Aorta (tissue), 5 donors: ENCODE results near the gene XIRP2. TPM values are rescaled to one million over a fixed set of nuclear protein-coding genes. Genes with fewer than 3 reads are reported as not detected.

ENCODE experiments used
- ATAC-seq: fragments of 200-7000 bp; cut with Tn5 transposase; one replicate; pipeline ENCODE4 v1.9.1; 2022; ENCODE audit warnings: moderate library complexity; ENCODE audit not compliant: low FRiP score
- DNase-seq, 2 donors: peaks; one replicate each; pipeline ENCODE4 v3.0.0-alpha.2; 2020
- H3K27ac ChIP-seq, 2 donors: one replicate each; pipeline ENCODE4 v1.5.1; 2013; ENCODE audit warnings: low read length in 2 of 2, mild to moderate bottlenecking in 2 of 2, moderate library complexity in 2 of 2, control low read depth in 1 of 2, inconsistent platforms in 1 of 2, low read depth in 1 of 2
- H3K27me3 ChIP-seq, 2 donors: one replicate each; pipeline ENCODE4 v1.6.1; 2013; ENCODE audit warnings: control low read depth in 1 of 2, low read length in 1 of 2, mild to moderate bottlenecking in 1 of 2, moderate library complexity in 1 of 2; ENCODE audit not compliant: insufficient read depth in 2 of 2, control insufficient read depth in 1 of 2
- H3K36me3 ChIP-seq, 2 donors: one replicate each; pipeline ENCODE4 v1.6.1; 2013; ENCODE audit warnings: control low read depth in 1 of 2, low read length in 1 of 2, mild to moderate bottlenecking in 1 of 2; ENCODE audit not compliant: insufficient read depth in 2 of 2, control insufficient read depth in 1 of 2
- H3K4me1 ChIP-seq, 2 donors: one replicate each; pipeline ENCODE4 v1.6.1; 2013; ENCODE audit warnings: low read length in 2 of 2, control low read depth in 1 of 2, mild to moderate bottlenecking in 1 of 2, moderate library complexity in 1 of 2; ENCODE audit not compliant: insufficient read depth in 2 of 2, control insufficient read depth in 1 of 2
- H3K4me3 ChIP-seq, 2 donors: one replicate each; pipeline ENCODE4 v1.5.1; 2013; ENCODE audit warnings: low read length in 2 of 2, control low read depth in 1 of 2, mild to moderate bottlenecking in 1 of 2
- H3K9me3 ChIP-seq: one replicate; pipeline ENCODE4 v1.6.1; 2013; ENCODE audit warnings: mild to moderate bottlenecking, low read length; ENCODE audit not compliant: control insufficient read depth
- WGBS, 2 donors: extraction: QIAGEN DNeasy Blood & Tissue Kit; methylation state at CpG; one replicate each; pipeline ENCODE4 v1.1.7; 2013; 5-methylcytosine and 5-hydroxymethylcytosine counted together
- intact Hi-C, 2 donors: fragments of 100-400 bp; cut with DNase I; formaldehyde crosslinking; loops; one replicate each; pipeline versions ENCODE4 v1.14.2 to v1.15.0; 2022
- polyA plus RNA-seq, 2 donors: library from polyadenylated mRNA; stranded (reverse); fragments of 200-250 nt; gene quantifications; one replicate each; pipeline ENCODE4 v1.2.3, GENCODE V29; 2013
- total RNA-seq, 2 donors: library from RNA; stranded (reverse); fragmentation: NEBNext Ultra II Directional; extraction: Animal tissue kit (Norgen Biotek cat#: 25700); gene quantifications; one replicate each; pipeline ENCODE4 v1.2.1, GENCODE V29; 2021
- donor health status: healthy with polysubstance abuse.
- donor health status: Bipolar disorder and iron deficiency.
- donor health status: DM: no; HTN: no; CAD: no.
- donor health status: DM: no; HTN: no; CAD: no.
- donor health status: DM: yes; HTN: yes; CAD: no.

The XIRP2 gene
- total and polyA plus RNA-seq, 4 donors, result 0.15 to 3.8 (median 0.24) TPM

- Histone ChIP-seq H3K27ac (no peak overlapping the region), H3K9me3 (no peaks in the 10 kb centered on the region), H3K4me3 (no peak overlapping the region), H3K36me3 (no peaks in the 10 kb centered on the region), H3K4me1 (no peaks in the 10 kb centered on the region), H3K27me3 (no peaks in the 10 kb centered on the region)
- ATAC-seq, result no peak
- intact Hi-C loops, result no loop called here
- no peak for DNase-seq
- WGBS, 2 donors, result 4 to 7% methylated on average over 2 of the region's 2 CpGs
Observed at GRCh38 chr2:166891727-166892126, 3.4 kb downstream of the XIRP2 start.

- intact Hi-C loops, result no loop called here
- no peak overlapping the region for H3K4me3 ChIP-seq
- H3K27ac ChIP-seq, result no peak overlapping the region
- H3K36me3 ChIP-seq, result no peaks in the 10 kb centered on the region
- no peaks in the 10 kb centered on the region for H3K9me3 ChIP-seq
- H3K4me1 ChIP-seq, result no peaks in the 10 kb centered on the region
- ATAC-seq (no peak), DNase-seq (no peak)
- no peaks in the 10 kb centered on the region for H3K27me3 ChIP-seq
Observed at GRCh38 chr2:166892397-166892796, 4.1 kb downstream of the XIRP2 start.

GRCh38 chr2:166895243-166895642 lies 7.0 kb downstream of the XIRP2 start:
- intact Hi-C loops, result no loop called here
- Histone ChIP-seq H3K27me3 (no peaks in the 10 kb centered on the region), H3K4me1 (no peaks in the 10 kb centered on the region), H3K27ac (no peak overlapping the region), H3K36me3 (no peaks in the 10 kb centered on the region), H3K9me3 (no peaks in the 10 kb centered on the region), H3K4me3 (no peak overlapping the region)
- DNase-seq, result no peak
- no peak for ATAC-seq
- 48 to 55% methylated on average over 2 of the region's 2 CpGs for WGBS, 2 donors

GRCh38 chr2:166897666-166898065 lies 9.4 kb downstream of the XIRP2 start:
- DNase-seq, result no peak
- Histone ChIP-seq H3K27ac (no peak overlapping the region), H3K36me3 (no peaks in the 10 kb centered on the region), H3K4me1 (no peaks in the 10 kb centered on the region), H3K9me3 (no peaks in the 10 kb centered on the region), H3K27me3 (no peaks in the 10 kb centered on the region), H3K4me3 (no peak overlapping the region)
- intact Hi-C loops, result no loop called here
- ATAC-seq, result no peak

GRCh38 chr2:166899676-166900075 lies 11.4 kb downstream of the XIRP2 start:
- ATAC-seq (no peak), DNase-seq (no peak)
- Histone ChIP-seq H3K36me3 (no peaks in the 10 kb centered on the region), H3K27me3 (no peaks in the 10 kb centered on the region), H3K27ac (no peak overlapping the region), H3K4me1 (no peaks in the 10 kb centered on the region), H3K9me3 (no peaks in the 10 kb centered on the region), H3K4me3 (no peak overlapping the region)
- intact Hi-C loops, result no loop called here
- 90 to 93% methylated on average over 5 of the region's 5 CpGs for WGBS, 2 donors

- DNase-seq, result no peak
- Histone ChIP-seq H3K4me1 (no peaks in the 10 kb centered on the region), H3K36me3 (no peaks in the 10 kb centered on the region), H3K9me3 (no peaks in the 10 kb centered on the region), H3K27ac (no peak overlapping the region), H3K27me3 (no peaks in the 10 kb centered on the region), H3K4me3 (no peak overlapping the region)
- intact Hi-C loops, result no loop called here
- ATAC-seq, result no peak
- WGBS, 2 donors, result 61 to 70% methylated on average over 2 of the region's 2 CpGs
Observed at GRCh38 chr2:166900700-166901099, 12.4 kb downstream of the XIRP2 start.

- no peak for DNase-seq
- no peak overlapping the region for H3K4me3 ChIP-seq
- no peaks in the 10 kb centered on the region for H3K9me3 ChIP-seq
- intact Hi-C loops, result no loop called here
- WGBS, 2 donors, result 31 to 38% methylated on average over 2 of the region's 2 CpGs
- no peak for ATAC-seq
- no peaks in the 10 kb centered on the region for H3K36me3 ChIP-seq
- no peaks in the 10 kb centered on the region for H3K4me1 ChIP-seq
- H3K27me3 ChIP-seq, result no peaks in the 10 kb centered on the region
- H3K27ac ChIP-seq, result no peak overlapping the region
Observed at GRCh38 chr2:166901336-166901735, 13.1 kb downstream of the XIRP2 start.

GRCh38 chr2:166916987-166917386 lies 28.7 kb downstream of the XIRP2 start:
- ATAC-seq, result no peak
- Histone ChIP-seq H3K4me1 (no peaks in the 10 kb centered on the region), H3K27ac (no peak overlapping the region), H3K27me3 (no peaks in the 10 kb centered on the region), H3K4me3 (no peak overlapping the region), H3K36me3 (no peaks in the 10 kb centered on the region), H3K9me3 (no peaks in the 10 kb centered on the region)
- WGBS, 2 donors, result 22% methylated on average over 4 of the region's 4 CpGs
- no peak for DNase-seq
- intact Hi-C loops, result no loop called here

- H3K9me3 ChIP-seq, result no peaks in the 10 kb centered on the region
- WGBS, 2 donors, result 4 to 15% methylated on average over 1 of the region's 1 CpG
- ATAC-seq, result no peak
- H3K27me3 ChIP-seq, result no peaks in the 10 kb centered on the region
- intact Hi-C loops, result no loop called here
- no peaks in the 10 kb centered on the region for H3K36me3 ChIP-seq
- H3K27ac ChIP-seq, result no peak overlapping the region
- no peak for DNase-seq
- no peak overlapping the region for H3K4me3 ChIP-seq
- H3K4me1 ChIP-seq, result no peaks in the 10 kb centered on the region
Observed at GRCh38 chr2:166917415-166917814, 29.1 kb downstream of the XIRP2 start.
